HepG2 (cell line): ENCODE results near the gene GNB1. TPM values are rescaled to one million over a fixed set of nuclear protein-coding genes. Genes with fewer than 3 reads are reported as not detected.

Experiments
- ATAC-seq: fragments of 200-7000 bp; cut with Tn5 transposase; 3 replicates; pipeline ENCODE4 v1.9.1; 2020; ENCODE audit warnings: mild to moderate bottlenecking, moderate library complexity
- BruUV-seq: library from RNA; stranded (reverse); fragments of 400-500 nt; replicated peaks from 2 replicates; lab custom pipeline; 2021; lab: Mats Ljungman, UMichigan
- CTCF ChIA-PET: fragments of 300-600 bp; formaldehyde crosslinking; extraction: SDS; loops from one replicate; lab custom pipeline; 2021; ENCODE audit warnings: low total read pairs, inconsistent platforms, low intra/inter-chr PET ratio; lab: Yijun Ruan, JAX
- POLR2A ChIA-PET: fragments of 350-600 bp; sonication (Branson Sonifier 250); formaldehyde crosslinking; loops from one replicate; lab custom pipeline; 2020; ENCODE audit warnings: antibody characterized with exemption, inconsistent platforms; lab: Yijun Ruan, JAX
- DNase-seq: peaks from one replicate; pipeline ENCODE4 v3.0.0-alpha.2; 2015; ENCODE audit warnings: low spot score
- FAIRE-seq: peaks from 3 replicates; lab custom pipeline; 2011; peaks lifted over from hg19 to GRCh38; lab: Jason Lieb, UNC
- H2AFZ ChIP-seq: one replicate; pipeline ENCODE4 v1.6.1; 2011; ENCODE audit warnings: low read length, inconsistent platforms
- H3K27ac ChIP-seq: fragments of 300-600 bp; 3 replicates; pipeline ENCODE4 v1.8.0; 2011; ENCODE audit warnings: mixed run types, mild to moderate bottlenecking, mixed read lengths, low read length, inconsistent platforms; ENCODE audit not compliant: insufficient read depth; ENCODE audit errors: extremely low read length
- H3K27me3 ChIP-seq, 2 experiments: fragments of 200-600 bp in 1 of 2; 2 replicates in 1 of 2; 3 replicates in 1 of 2; pipeline versions ENCODE4 v1.6.0 to v1.8.0; 2011; ENCODE audit warnings: low read length in 2 of 2, mild to moderate bottlenecking in 2 of 2, moderate library complexity in 2 of 2, inconsistent platforms in 1 of 2; ENCODE audit not compliant: insufficient read depth in 2 of 2, control insufficient read depth in 1 of 2
- H3K36me3 ChIP-seq, 2 experiments: fragments of 200-600 bp in 1 of 2; replicated peaks in 1 of 2; 2 replicates in 1 of 2; 3 replicates in 1 of 2; pipeline versions ENCODE4 v1.5.1 to v1.8.0; 2011; ENCODE audit warnings: low read length in 2 of 2, inconsistent platforms in 1 of 2; ENCODE audit not compliant: insufficient read depth in 2 of 2, control insufficient read depth in 1 of 2
- H3K4me1 ChIP-seq: 2 replicates; pipeline ENCODE4 v1.5.1; 2012; ENCODE audit warnings: low read length, inconsistent platforms; ENCODE audit not compliant: insufficient read depth
- H3K4me2 ChIP-seq: 2 replicates; pipeline ENCODE4 v1.6.0; 2011; ENCODE audit warnings: low read depth, low read length, inconsistent platforms
- H3K4me3 ChIP-seq, 3 experiments: fragments of 200-600 bp in 1 of 3; sonication (generic), shearing (Covaris generic) in 1 of 3; replicated peaks in 1 of 3; 2 replicates each; pipeline ENCODE4 v1.5.1; 2011 to 2016; ENCODE audit warnings: low read length in 3 of 3, inconsistent platforms in 2 of 3, low read depth in 2 of 3, mild to moderate bottlenecking in 2 of 3, control low read depth in 1 of 3, mixed read lengths in 1 of 3; ENCODE audit not compliant: insufficient read depth in 1 of 3
- H3K79me2 ChIP-seq: one replicate; pipeline ENCODE4 v1.6.1; 2011; ENCODE audit warnings: low read length, inconsistent platforms; ENCODE audit not compliant: insufficient read depth
- H3K9ac ChIP-seq: 2 replicates; pipeline ENCODE4 v1.6.0; 2011; ENCODE audit warnings: mild to moderate bottlenecking, low read depth, low read length, inconsistent platforms; ENCODE audit not compliant: insufficient read depth
- H3K9me3 ChIP-seq: 2 replicates; pipeline ENCODE4 v1.5.1; 2012; ENCODE audit warnings: mild to moderate bottlenecking, low read length
- H4K20me1 ChIP-seq: 2 replicates; pipeline ENCODE4 v1.6.0; 2011; ENCODE audit warnings: inconsistent platforms, mild to moderate bottlenecking, low read length, moderate library complexity; ENCODE audit not compliant: insufficient read depth
- ATAD3A ChIP-seq: sonication (generic); formaldehyde crosslinking; IDR thresholded peaks from 2 replicates; pipeline ENCODE4 v1.4.0; 2020; ENCODE audit warnings: missing genetic modification reagents
- FOXK2 ChIP-seq: fragments of 450-650 bp; IDR thresholded peaks from 2 replicates; pipeline ENCODE4 v1.6.1; 2016
- KDM1A ChIP-seq: IDR thresholded peaks from 2 replicates; pipeline ENCODE4 v1.6.1; 2016; ENCODE audit warnings: missing compliant biosample characterization
- MZF1 ChIP-seq: sonication (generic); formaldehyde crosslinking; IDR thresholded peaks from 2 replicates; pipeline ENCODE4 v1.8.1; 2023; ENCODE audit warnings: mild to moderate bottlenecking, missing genetic modification reagents, borderline replicate concordance
- ZBTB26 ChIP-seq: IDR thresholded peaks from 2 replicates; pipeline ENCODE4 v1.6.1; 2016; ENCODE audit warnings: missing compliant biosample characterization, missing genetic modification reagents, borderline replicate concordance
- WGBS: methylation state at CpG from one replicate; pipeline ENCODE4 v1.1.6; 2017; ENCODE audit warnings: low lambda C conversion rate; 5-methylcytosine and 5-hydroxymethylcytosine counted together
- in situ Hi-C: cut with HindIII; loops from 2 replicates; pipeline ENCODE4 v1.10.0; 2017; ENCODE audit warnings: low pct_unique_long_range_greater_than_20kb; ENCODE audit not compliant: extremely low pct_ligation_motif_present
- intact Hi-C: fragments of 100-400 bp; cut with micrococcal nuclease; formaldehyde crosslinking; loops from one replicate; pipeline ENCODE4 v1.10.0; 2022; ENCODE audit not compliant: unreplicated experiment
- polyA plus RNA-seq, 8 experiments: library from polyadenylated mRNA; depleted of rRNA in 3 of 8; stranded (reverse) in 7 of 8; unstranded in 1 of 8; fragments of >200 nt; fragmentation: Illumina TruSeq in 4 of 8; extraction: Trizol in 4 of 8; gene quantifications; 2 replicates each; pipeline versions ENCODE4 v1.2.1 to v1.2.3, GENCODE V29; 2011 to 2016; ENCODE audit warnings: low read depth in 4 of 8, missing spikeins in 1 of 8, mixed read lengths in 1 of 8; ENCODE audit not compliant: insufficient read depth in 1 of 8
- total RNA-seq, 5 experiments: library from RNA; depleted of rRNA; stranded (reverse); fragments of >200 nt; fragmentation: Illumina TruSeq; extraction: Trizol; gene quantifications; 2 replicates each; pipeline ENCODE4 v1.2.3, GENCODE V29; 2016; ENCODE audit warnings: low read depth in 1 of 5

GNB1 gene
- total and polyA plus RNA-seq, 2 of the 13 experiments (the other 11 are each of a cell fraction or from before 2014, with no cell fraction given) = 66.2 to 327 TPM

GRCh38 chr1:1916851-1917251, 26.0 kb upstream of the GNB1 start (continued):
- TF ChIP-seq ZBTB26 (CRISPR knock-in tag) = no peak

GRCh38 chr1:1915911-1916840, 25.3 kb upstream of the GNB1 start:
- DNase-seq = no peak
- no peaks in the 10 kb centered on the region for H3K79me2 ChIP-seq
- no peak overlapping the region for H2AFZ ChIP-seq
- no peak overlapping the region for H3K9ac ChIP-seq
- ATAC-seq = no peak
- intact Hi-C loops (no loop called here), in situ Hi-C loops (no loop called here)
- TF ChIP-seq KDM1A (CRISPR knock-in tag) = no peak
- TF ChIP-seq MZF1 (CRISPR knock-in tag) = no peak
- TF ChIP-seq ATAD3A (CRISPR knock-in tag) = no peak
- no peak for TF ChIP-seq FOXK2
- no peaks in the 10 kb centered on the region for H4K20me1 ChIP-seq
- no peak for FAIRE-seq
- no peak overlapping the region for H3K4me2 ChIP-seq
- ChIA-PET CTCF (no interaction called here), POLR2A (no interaction called here)
- H3K9me3 ChIP-seq = no peaks in the 10 kb centered on the region
- H3K36me3 ChIP-seq = no peaks in the 10 kb centered on the region
- no peak overlapping the region for H3K27ac ChIP-seq
- 79% methylated on average over 17 of the region's 23 CpGs for WGBS
- peaks cover 48% of the 10 kb centered on the region for H3K4me1 ChIP-seq
- no TSS peak for BruUV-seq
- H3K27me3 ChIP-seq = peaks cover 5 to 25% of the 10 kb centered on the region in 2 experiments
- H3K4me3 ChIP-seq = no peak overlapping the region
